ENCODE data around the gene PARVB. TPM values are rescaled to one million over a fixed set of nuclear protein-coding genes. Genes with fewer than 3 reads are reported as not detected.

Gene PARVB
- polyA plus RNA-seq, 1 donor (not counting 4 experiments of a cell fraction or from before 2014, with no cell fraction given) = 10.5 TPM

DNA sequence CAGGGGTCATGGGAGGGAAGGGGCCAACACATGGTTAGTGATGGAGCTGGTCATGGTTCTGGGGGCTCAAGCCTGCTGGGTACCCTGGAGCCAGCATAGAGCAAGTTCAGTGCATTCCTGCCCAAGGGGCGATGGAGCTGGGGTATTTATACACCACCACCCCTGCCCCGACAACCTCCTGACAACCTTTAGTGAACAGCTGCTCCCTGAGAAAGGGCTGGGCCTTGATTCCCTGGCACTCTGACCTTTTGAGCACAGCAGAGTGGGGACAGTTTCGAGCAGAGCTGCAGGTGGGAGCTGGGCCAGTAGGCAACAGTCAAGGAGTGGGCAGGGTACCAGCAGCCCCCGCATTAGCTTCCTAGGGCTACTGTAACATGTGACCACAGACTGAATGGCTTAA is 162.6 kb downstream of the PARVB start:
- H3K27me3 ChIP-seq (ENCODE audit: control insufficient read depth, extremely low read depth, insufficient read depth, low read length) = peaks cover 23% of the 10 kb centered on the region
- no peak overlapping the region for H2AFZ ChIP-seq (ENCODE audit: control insufficient read depth, low read length)
- dilution Hi-C loops (cut with MboI; ENCODE audit: extremely low pct_ligation_motif_present, low sequenced_read_pairs) = no loop called here

DNA sequence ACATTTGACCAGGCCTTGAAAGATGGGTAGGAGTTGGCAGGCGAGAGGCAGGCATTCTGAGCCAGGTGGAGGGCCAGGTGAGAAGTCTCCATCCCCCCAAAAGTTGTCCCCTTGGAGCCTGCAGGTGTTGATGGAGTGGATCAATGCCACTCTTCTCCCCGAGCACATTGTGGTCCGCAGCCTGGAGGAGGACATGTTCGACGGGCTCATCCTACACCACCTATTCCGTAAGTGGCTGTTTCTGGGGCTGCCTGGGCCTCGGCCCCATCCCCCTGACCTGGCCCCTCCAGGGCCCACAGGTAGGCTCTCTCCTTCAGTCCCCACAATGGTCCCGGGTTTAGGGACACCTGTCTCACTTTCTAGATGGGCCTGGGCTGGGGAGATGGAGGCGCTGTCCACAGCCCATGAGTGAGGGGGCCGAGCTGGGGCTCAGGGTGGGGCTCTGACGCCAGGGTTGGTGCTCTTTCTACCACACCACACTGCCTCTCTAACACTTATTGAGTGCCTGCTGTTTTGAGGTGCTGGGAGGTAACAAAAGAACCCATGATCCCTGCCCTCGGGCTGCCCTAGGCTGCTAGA is 163.6 kb downstream of the PARVB start:
- Histone ChIP-seq H3K27ac (ENCODE audit: control insufficient read depth, insufficient read depth, low read length) (no peak overlapping the region), H3K9me1 (ENCODE audit: control insufficient read depth, extremely low read depth, insufficient read depth, low read length) (no peaks in the 10 kb centered on the region), H3K4me1 (ENCODE audit: control insufficient read depth, extremely low read depth, insufficient read depth, low read length) (no peaks in the 10 kb centered on the region), H3K4me3 (ENCODE audit: control insufficient read depth in 2 of 3, extremely low read depth in 1 of 3, insufficient read depth in 2 of 3, low read depth in 1 of 3, low read length in 3 of 3) (no peak overlapping the region), H3K36me3 (ENCODE audit: control insufficient read depth in 2 of 2, extremely low read depth in 1 of 2, insufficient read depth in 2 of 2, low read length in 2 of 2) (no peaks in the 10 kb centered on the region), H3K27me3 (ENCODE audit: control insufficient read depth, extremely low read depth, insufficient read depth, low read length) (peaks cover 23% of the 10 kb centered on the region), H3K79me2 (ENCODE audit: control insufficient read depth, insufficient read depth, low read length) (no peaks in the 10 kb centered on the region), H3K9ac (ENCODE audit: control insufficient read depth, extremely low read depth, insufficient read depth, low read length) (no peak overlapping the region), H4K20me1 (ENCODE audit: control insufficient read depth, extremely low read depth, insufficient read depth, low read length) (no peaks in the 10 kb centered on the region), H3K9me3 (ENCODE audit: control insufficient read depth, low read depth, low read length) (no peaks in the 10 kb centered on the region), H2AFZ (ENCODE audit: control insufficient read depth, low read length) (no peak overlapping the region), H3K4me2 (ENCODE audit: control insufficient read depth, extremely low read depth, insufficient read depth, low read depth, low read length) (no peak overlapping the region)
- no peak for DNase-seq (ENCODE audit: low read depth, low spot score)
- TF ChIP-seq, protein P1, sequence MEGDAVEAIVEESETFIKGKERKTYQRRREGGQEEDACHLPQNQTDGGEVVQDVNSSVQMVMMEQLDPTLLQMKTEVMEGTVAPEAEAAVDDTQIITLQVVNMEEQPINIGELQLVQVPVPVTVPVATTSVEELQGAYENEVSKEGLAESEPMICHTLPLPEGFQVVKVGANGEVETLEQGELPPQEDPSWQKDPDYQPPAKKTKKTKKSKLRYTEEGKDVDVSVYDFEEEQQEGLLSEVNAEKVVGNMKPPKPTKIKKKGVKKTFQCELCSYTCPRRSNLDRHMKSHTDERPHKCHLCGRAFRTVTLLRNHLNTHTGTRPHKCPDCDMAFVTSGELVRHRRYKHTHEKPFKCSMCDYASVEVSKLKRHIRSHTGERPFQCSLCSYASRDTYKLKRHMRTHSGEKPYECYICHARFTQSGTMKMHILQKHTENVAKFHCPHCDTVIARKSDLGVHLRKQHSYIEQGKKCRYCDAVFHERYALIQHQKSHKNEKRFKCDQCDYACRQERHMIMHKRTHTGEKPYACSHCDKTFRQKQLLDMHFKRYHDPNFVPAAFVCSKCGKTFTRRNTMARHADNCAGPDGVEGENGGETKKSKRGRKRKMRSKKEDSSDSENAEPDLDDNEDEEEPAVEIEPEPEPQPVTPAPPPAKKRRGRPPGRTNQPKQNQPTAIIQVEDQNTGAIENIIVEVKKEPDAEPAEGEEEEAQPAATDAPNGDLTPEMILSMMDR (optimal IDR thresholded peaks at IDR 0.05 in 1 of 3, IDR thresholded peaks at IDR 0.05 in 1 of 3, conservative IDR thresholded peaks at IDR 0.05 in 1 of 3; ENCODE audit: extremely low read depth in 1 of 3, insufficient read depth in 2 of 3, low read length in 3 of 3) = no peak
- no peak for TF ChIP-seq EZH2 (IDR thresholded peaks at IDR 0.05; ENCODE audit: low read length)
- dilution Hi-C loops (cut with MboI; ENCODE audit: extremely low pct_ligation_motif_present, low sequenced_read_pairs) = no loop called here
- no peak for FAIRE-seq

More for the DNA sequence above, 162.6 kb downstream of the PARVB start:
- no peak overlapping the region for H3K4me3 ChIP-seq (ENCODE audit: control insufficient read depth in 2 of 3, extremely low read depth in 1 of 3, insufficient read depth in 2 of 3, low read depth in 1 of 3, low read length in 3 of 3)
- H3K9me1 ChIP-seq (ENCODE audit: control insufficient read depth, extremely low read depth, insufficient read depth, low read length) = no peaks in the 10 kb centered on the region
- H3K79me2 ChIP-seq (ENCODE audit: control insufficient read depth, insufficient read depth, low read length) = no peaks in the 10 kb centered on the region
- H3K4me1 ChIP-seq (ENCODE audit: control insufficient read depth, extremely low read depth, insufficient read depth, low read length) = no peaks in the 10 kb centered on the region
- H3K4me2 ChIP-seq (ENCODE audit: control insufficient read depth, extremely low read depth, insufficient read depth, low read depth, low read length) = no peak overlapping the region
- H3K27ac ChIP-seq (ENCODE audit: control insufficient read depth, insufficient read depth, low read length) = no peak overlapping the region
- no peaks in the 10 kb centered on the region for H4K20me1 ChIP-seq (ENCODE audit: control insufficient read depth, extremely low read depth, insufficient read depth, low read length)
- no peaks in the 10 kb centered on the region for H3K36me3 ChIP-seq (ENCODE audit: control insufficient read depth in 2 of 2, extremely low read depth in 1 of 2, insufficient read depth in 2 of 2, low read length in 2 of 2)
- FAIRE-seq (no peak), DNase-seq (ENCODE audit: low read depth, low spot score) (no peak)
- H3K9me3 ChIP-seq (ENCODE audit: control insufficient read depth, low read depth, low read length) = no peaks in the 10 kb centered on the region
- no peak overlapping the region for H3K9ac ChIP-seq (ENCODE audit: control insufficient read depth, extremely low read depth, insufficient read depth, low read length)
- no peak for TF ChIP-seq EZH2 (IDR thresholded peaks at IDR 0.05; ENCODE audit: low read length)

DNA sequence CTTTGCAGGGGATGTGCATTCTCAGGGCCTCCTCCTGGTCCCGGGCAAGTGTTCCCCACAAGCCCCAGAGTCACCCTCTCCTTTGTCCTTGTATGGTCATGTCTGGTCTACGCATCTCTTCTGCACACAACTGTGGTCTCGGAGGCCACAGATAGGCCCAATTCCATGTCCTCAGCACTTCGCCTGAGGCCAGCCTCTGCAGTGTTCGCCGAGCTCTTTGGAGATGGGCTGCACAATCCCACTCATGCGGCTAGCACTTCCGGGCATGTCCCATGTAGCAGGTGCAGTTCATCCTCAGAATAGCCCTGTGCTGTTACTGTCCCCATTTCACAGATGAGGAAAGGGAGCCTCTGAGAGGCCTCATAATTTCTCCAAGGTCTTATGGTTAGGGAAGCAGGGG is 164.2 kb downstream of the PARVB start:
- H2AFZ ChIP-seq (ENCODE audit: control insufficient read depth, low read length) = no peak overlapping the region
- no peak for FAIRE-seq
- no peaks in the 10 kb centered on the region for H3K9me3 ChIP-seq (ENCODE audit: control insufficient read depth, low read depth, low read length)
- no peaks in the 10 kb centered on the region for H3K79me2 ChIP-seq (ENCODE audit: control insufficient read depth, insufficient read depth, low read length)
- no peaks in the 10 kb centered on the region for H4K20me1 ChIP-seq (ENCODE audit: control insufficient read depth, extremely low read depth, insufficient read depth, low read length)
- H3K36me3 ChIP-seq (ENCODE audit: control insufficient read depth in 2 of 2, extremely low read depth in 1 of 2, insufficient read depth in 2 of 2, low read length in 2 of 2) = no peaks in the 10 kb centered on the region
- DNase-seq (ENCODE audit: low read depth, low spot score) = no peak
- no peaks in the 10 kb centered on the region for H3K9me1 ChIP-seq (ENCODE audit: control insufficient read depth, extremely low read depth, insufficient read depth, low read length)
- no peak for TF ChIP-seq EZH2 (IDR thresholded peaks at IDR 0.05; ENCODE audit: low read length)
- TF ChIP-seq, protein P1 (optimal IDR thresholded peaks at IDR 0.05 in 1 of 3, IDR thresholded peaks at IDR 0.05 in 1 of 3, conservative IDR thresholded peaks at IDR 0.05 in 1 of 3; ENCODE audit: extremely low read depth in 1 of 3, insufficient read depth in 2 of 3, low read length in 3 of 3) = no peak
- no peak overlapping the region for H3K4me3 ChIP-seq (ENCODE audit: control insufficient read depth in 2 of 3, extremely low read depth in 1 of 3, insufficient read depth in 2 of 3, low read depth in 1 of 3, low read length in 3 of 3)
- H3K27me3 ChIP-seq (ENCODE audit: control insufficient read depth, extremely low read depth, insufficient read depth, low read length) = peaks cover 19% of the 10 kb centered on the region
- no peak overlapping the region for H3K9ac ChIP-seq (ENCODE audit: control insufficient read depth, extremely low read depth, insufficient read depth, low read length)
- dilution Hi-C loops (cut with MboI; ENCODE audit: extremely low pct_ligation_motif_present, low sequenced_read_pairs) = no loop called here
- no peak overlapping the region for H3K4me2 ChIP-seq (ENCODE audit: control insufficient read depth, extremely low read depth, insufficient read depth, low read depth, low read length)
- H3K4me1 ChIP-seq (ENCODE audit: control insufficient read depth, extremely low read depth, insufficient read depth, low read length) = no peaks in the 10 kb centered on the region
- no peak overlapping the region for H3K27ac ChIP-seq (ENCODE audit: control insufficient read depth, insufficient read depth, low read length)
